ENCODE measurements around the gene ARSG.
"Not testable (repeated sequence)": the region's sequence is repeated elsewhere in the genome, so short reads cannot be mapped to it uniquely, and the experiment has no call there.

DNA sequence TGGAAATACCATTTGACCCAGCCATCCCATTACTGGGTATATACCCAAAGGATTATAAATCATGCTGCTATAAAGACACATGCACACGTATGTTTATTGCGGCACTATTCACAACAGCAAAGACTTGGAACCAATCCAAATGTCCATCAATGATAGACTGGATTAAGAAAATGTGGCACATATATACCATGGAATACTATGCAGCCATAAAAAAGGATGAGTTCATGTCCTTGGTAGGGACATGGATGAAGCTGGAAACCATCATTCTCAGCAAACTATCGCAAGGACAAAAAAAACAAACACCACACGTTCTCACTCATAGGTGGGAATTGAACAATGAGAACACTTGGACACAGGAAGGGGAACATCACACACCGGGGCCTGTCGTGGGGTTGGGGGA, 9.3 kb upstream of the ARSG start:
- TF ChIP-seq NR2C1 (IDR thresholded peaks at IDR 0.05); NR2C1 (tag; IDR thresholded peaks at IDR 0.05); GTF2E2 (tag; IDR thresholded peaks at IDR 0.05): not testable (repeated sequence)
